SKM-1 (cell line): ENCODE measurements around the gene SCTR.

Experiments used
- DNase-seq: peaks from one replicate; lab custom pipeline; 2025; ENCODE audit not compliant: unreplicated experiment; lab: John Stamatoyannopoulos, UW

Gene SCTR

GRCh38 chr2:119431976-119432850 lies 92.1 kb downstream of the SCTR start:
- no peak for DNase-seq

- DNase-seq, result no peak
These were observed 92.9 kb downstream of the SCTR start, which contains the start of gene TMEM37 for GRCh38 chr2:119431155-119431975. TMEM37 (plus strand) TSS chr2:119431854; CDS start chr2:119431904, 50 bp downstream.

GRCh38 chr2:119430023-119430498 lies 94.2 kb downstream of the SCTR start:
- no peak for DNase-seq

- no peak for DNase-seq
These were observed 94.9 kb downstream of the SCTR start for GRCh38 chr2:119429225-119429981.

GRCh38 chr2:119428488-119429224 lies 95.6 kb downstream of the SCTR start:
- no peak for DNase-seq

- DNase-seq, result no peak
These were observed 96.5 kb downstream of the SCTR start for GRCh38 chr2:119427756-119428155.

GRCh38 chr2:119426801-119427395 lies 97.4 kb downstream of the SCTR start:
- DNase-seq, result no peak

GRCh38 chr2:119426396-119426675 lies 97.9 kb downstream of the SCTR start:
- DNase-seq, result no peak

- DNase-seq, result no peak
These were observed 98.5 kb downstream of the SCTR start for GRCh38 chr2:119425620-119426395.

- no peak for DNase-seq
These were observed 99.2 kb downstream of the SCTR start for GRCh38 chr2:119425119-119425405.

- no peak for DNase-seq
These were observed 99.8 kb downstream of the SCTR start for GRCh38 chr2:119424284-119425118.

- DNase-seq, result no peak
These were observed 100.5 kb downstream of the SCTR start for GRCh38 chr2:119423811-119424210.

GRCh38 chr2:119423108-119423444 lies 101.2 kb downstream of the SCTR start:
- DNase-seq, result no peak

- DNase-seq, result no peak
These were observed 101.7 kb downstream of the SCTR start for GRCh38 chr2:119422360-119423107.

GRCh38 chr2:119421741-119422140 lies 102.5 kb downstream of the SCTR start:
- DNase-seq, result no peak

GRCh38 chr2:119421304-119421703 lies 103.0 kb downstream of the SCTR start:
- DNase-seq, result no peak

- no peak for DNase-seq
These were observed 104.3 kb downstream of the SCTR start for GRCh38 chr2:119419803-119420508.

- DNase-seq, result no peak
These were observed 105.2 kb downstream of the SCTR start for GRCh38 chr2:119419065-119419464.
